ENCODE results near the gene PRPF40B.

The PRPF40B gene

GRCh38 chr12:49636979-49637755 lies 13.8 kb downstream of the PRPF40B start:
- no peak for FAIRE-seq

- no peak for FAIRE-seq
Observed at GRCh38 chr12:49641748-49642369, 18.5 kb downstream of the PRPF40B start.

- no peak for FAIRE-seq
Observed at GRCh38 chr12:49642370-49642802, 19.0 kb downstream of the PRPF40B start.

GRCh38 chr12:49643135-49643534 lies 19.8 kb downstream of the PRPF40B start:
- no peak for FAIRE-seq

GRCh38 chr12:49643961-49644619 lies 20.7 kb downstream of the PRPF40B start:
- no peak for FAIRE-seq

- FAIRE-seq = peak; percentile 44
Observed at GRCh38 chr12:49644620-49644994, 21.2 kb downstream of the PRPF40B start.

- no peak for FAIRE-seq
Observed at GRCh38 chr12:49645146-49646039, 22.0 kb downstream of the PRPF40B start.

GRCh38 chr12:49646331-49646830 lies 23.0 kb downstream of the PRPF40B start:
- FAIRE-seq = no peak

- no peak for FAIRE-seq
Observed at GRCh38 chr12:49646871-49647654, 23.7 kb downstream of the PRPF40B start.

GRCh38 chr12:49647827-49648711 lies 24.7 kb downstream of the PRPF40B start:
- FAIRE-seq = no peak

GRCh38 chr12:49648712-49649003 lies 25.3 kb downstream of the PRPF40B start:
- FAIRE-seq = no peak

GRCh38 chr12:49649445-49649844 lies 26.1 kb downstream of the PRPF40B start:
- FAIRE-seq = no peak

GRCh38 chr12:49649892-49650291 lies 26.5 kb downstream of the PRPF40B start:
- no peak for FAIRE-seq

GRCh38 chr12:49651855-49652254 lies 28.5 kb downstream of the PRPF40B start:
- FAIRE-seq = no peak

- FAIRE-seq = no peak
Observed at GRCh38 chr12:49652921-49653520, 29.7 kb downstream of the PRPF40B start.

- FAIRE-seq = no peak
Observed at GRCh38 chr12:49654715-49655114, 31.4 kb downstream of the PRPF40B start.

GRCh38 chr12:49655595-49656236 lies 32.4 kb downstream of the PRPF40B start:
- FAIRE-seq = no peak

GRCh38 chr12:49658276-49658675 lies 34.9 kb downstream of the PRPF40B start:
- no peak for FAIRE-seq

GRCh38 chr12:49659753-49660152 lies 36.4 kb downstream of the PRPF40B start:
- FAIRE-seq = no peak

GRCh38 chr12:49661191-49661590 lies 37.8 kb downstream of the PRPF40B start:
- no peak for FAIRE-seq

All from A204.1 (cell line).